Stimulated activated CD4-positive, alpha-beta T cell treated with anti-CD3 and anti-CD28 coated beads, Interleukin-2, amount 100 ng/mL, for 24 hours (primary cell): Measurements from ENCODE around the gene FAM89A.
"Not testable (repeated sequence)": the region's sequence is repeated elsewhere in the genome, so short reads cannot be mapped to it uniquely, and the experiment has no call there.

Experiments used
- DNase-seq, 2 donors: peaks; one replicate each; pipeline ENCODE4 v3.0.0-alpha.2; 2020

The FAM89A gene

DNA sequence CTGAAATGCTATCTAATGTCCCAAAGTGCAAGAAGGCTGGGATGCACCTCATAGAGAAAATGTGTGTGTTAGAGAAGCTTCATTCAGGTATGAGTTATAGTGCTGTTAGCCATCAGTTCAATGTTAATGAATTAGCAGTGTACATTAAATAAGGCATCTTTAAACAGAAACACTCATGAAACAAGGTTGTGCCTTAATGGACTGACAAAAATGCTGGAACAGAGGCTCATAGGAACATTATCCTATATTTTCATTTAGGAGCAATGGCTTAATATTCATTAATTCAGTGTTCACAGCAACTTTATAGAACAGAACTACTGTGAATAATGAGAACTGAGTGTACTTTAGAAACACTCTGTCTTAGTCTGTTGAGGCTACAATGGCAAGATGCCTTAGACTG is 15.2 kb upstream of the FAM89A start:
- no peak for DNase-seq

DNA sequence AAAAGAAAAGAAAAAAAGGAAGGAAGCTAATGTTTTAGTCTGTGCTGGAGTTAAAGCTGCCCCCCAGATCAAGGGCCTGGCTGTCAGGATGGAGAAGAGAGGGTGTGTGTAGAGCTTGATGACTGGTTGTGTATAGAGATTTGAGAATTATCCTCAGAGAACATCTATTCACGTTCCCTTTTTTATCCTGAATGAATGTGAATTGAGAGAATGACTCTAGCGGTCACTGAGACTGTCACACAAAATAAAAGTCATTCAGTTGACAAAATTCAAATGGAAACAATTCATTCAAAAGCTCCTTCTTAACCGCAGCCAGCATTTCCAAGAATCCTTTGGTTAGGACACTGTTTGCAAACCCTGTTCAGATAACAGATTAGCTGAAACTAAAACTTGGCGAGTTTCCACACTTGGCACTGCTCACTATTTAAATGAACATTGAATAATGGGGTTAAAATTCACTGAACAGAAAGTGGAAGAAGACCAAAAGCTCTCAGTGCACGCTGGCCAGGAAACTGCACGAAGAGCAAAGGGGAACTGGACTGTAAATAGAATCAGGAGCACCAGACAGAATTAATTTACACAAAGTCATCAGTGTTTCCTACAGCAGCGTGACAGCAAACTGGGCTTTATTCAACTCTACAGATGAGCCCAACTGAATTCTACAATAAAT is 13.6 kb upstream of the FAM89A start:
- DNase-seq, result peak in 1 of 2 donors; percentile 12

DNA sequence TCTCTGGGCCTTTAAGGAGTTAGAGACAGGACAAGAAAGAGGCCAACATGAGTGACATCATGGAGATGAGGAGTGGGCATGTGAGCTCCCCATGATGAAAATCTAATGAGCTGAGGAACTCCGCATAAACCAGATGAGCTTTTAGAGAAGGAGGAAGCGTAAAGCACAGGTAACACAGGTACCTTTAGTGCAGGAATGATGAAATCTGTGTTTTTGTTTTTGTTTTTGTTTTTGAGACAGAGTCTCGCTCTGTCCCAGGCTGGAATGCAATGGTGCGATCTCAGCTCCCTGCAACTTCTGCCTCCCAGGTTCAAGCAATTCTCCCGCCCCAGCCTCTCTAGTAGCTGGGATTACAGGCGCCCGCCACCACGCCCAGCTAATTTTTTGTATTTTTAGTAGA is 12.7 kb upstream of the FAM89A start:
- DNase-seq, result no peak

DNA sequence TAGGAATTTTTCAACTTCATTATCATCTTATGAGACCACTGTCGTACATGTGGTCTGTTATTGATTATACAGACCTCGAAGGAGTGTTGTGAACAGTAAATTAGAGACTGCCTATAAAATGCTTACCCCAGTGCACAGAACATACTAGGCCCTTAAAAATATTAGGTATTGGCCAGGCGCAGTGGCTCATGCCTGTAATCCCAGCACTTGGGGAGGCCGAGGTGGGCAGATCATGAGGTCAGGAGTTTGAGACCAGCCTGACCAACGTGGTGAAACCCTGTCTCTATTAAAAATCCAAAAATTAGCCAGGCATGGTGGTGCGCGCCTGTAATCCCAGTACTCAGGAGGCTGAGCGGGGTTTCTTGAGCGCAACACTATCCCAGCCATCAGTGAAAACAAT is 10.9 kb upstream of the FAM89A start:
- not testable (repeated sequence) for DNase-seq

DNA sequence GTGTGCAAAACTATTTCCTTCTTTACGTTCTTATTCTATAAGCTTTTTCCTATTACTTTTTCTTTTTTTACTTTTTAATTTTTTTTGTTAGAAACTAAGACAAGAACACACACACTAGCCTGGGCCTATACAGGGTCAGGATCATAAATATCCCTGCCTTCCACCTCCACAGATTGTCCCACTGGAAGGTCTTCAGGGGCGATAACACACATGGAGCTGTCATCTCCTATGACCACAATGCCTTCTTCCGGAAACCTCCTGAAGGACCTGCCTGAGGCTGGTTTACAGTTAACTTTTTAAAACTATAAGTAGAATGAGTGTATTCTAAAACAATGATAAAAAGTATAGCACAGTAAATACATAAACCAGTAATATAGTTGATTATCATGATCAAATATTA is 10.3 kb upstream of the FAM89A start:
- no peak for DNase-seq

DNA sequence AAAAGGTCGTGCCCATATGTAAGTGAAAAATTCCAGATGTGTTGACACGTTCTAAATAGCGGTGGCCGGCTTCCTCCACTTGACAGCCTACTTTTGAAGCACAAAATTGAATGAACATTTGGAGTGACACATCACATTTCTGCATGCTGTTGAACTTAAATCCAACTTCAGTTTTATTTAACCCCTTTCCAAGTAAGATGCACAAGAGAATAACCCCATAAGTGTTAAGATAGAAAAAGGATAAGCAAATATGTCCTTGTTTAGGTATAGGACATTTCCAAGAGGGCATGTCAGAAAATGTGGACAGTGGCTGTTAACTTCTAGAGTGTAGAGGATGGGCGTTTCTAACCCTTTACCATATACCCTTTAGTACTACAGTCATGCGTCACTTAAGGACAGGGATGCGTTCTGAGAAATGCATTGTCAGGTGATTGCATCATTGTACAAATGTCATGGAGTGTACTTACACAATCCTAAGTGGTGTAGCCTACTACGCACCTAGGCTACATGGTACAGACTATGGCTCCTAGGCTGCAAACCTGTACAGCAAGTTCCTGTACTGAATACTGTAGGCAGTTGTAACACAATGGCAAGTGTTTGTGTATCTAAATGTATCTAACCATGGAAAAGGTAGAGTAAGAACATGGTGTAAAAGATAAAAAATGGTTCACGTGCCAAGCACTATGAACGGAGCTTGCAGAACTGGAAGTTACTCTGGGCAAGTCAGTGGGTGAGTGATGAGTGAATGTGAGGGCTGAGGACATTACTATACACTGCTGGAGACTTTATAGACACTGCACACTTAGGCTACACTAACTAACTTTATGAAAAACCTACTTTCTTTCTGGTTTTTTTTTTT is 9.3 kb upstream of the FAM89A start:
- DNase-seq, result no peak

DNA sequence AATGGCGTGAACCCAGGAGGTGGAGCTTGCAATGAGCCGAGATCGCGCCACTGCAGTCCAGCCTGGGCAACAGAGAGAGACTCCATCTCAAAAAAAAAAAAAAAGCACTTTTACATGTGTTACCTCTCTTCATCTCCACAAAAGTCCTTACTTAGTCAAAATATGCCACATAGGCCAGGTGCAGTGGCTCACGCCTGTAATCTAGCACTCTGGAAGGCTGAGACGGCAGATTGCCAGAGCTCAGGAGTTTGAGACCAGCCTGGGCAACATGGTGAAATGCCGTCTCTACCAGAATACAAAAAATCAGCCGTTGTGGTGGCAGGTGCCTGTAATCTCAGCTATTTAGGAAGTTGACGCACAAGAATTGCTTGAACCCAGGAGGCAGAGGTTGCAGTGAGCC is 8.4 kb upstream of the FAM89A start:
- DNase-seq, result not testable (repeated sequence)

DNA sequence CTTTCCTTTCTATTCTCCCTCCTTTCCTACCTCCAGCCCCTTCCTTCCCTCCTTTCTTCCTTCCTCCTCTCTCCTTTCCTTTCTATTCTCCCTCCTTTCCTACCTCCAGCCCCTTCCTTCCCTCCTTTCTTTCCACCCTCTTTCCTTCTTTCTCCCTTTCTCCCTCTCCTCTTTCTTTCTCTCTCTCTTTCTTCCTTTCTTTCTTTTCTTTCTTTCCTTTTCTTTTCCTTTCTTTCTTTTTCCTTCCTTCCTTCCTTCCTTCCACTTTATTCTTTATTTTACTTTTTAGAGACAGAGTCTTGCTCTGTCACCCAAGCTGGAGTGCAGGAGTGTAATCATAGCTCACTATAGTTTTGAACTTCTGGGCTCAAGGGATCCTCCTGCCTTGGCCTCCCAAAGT is 7.5 kb upstream of the FAM89A start:
- not testable (repeated sequence) for DNase-seq

DNA sequence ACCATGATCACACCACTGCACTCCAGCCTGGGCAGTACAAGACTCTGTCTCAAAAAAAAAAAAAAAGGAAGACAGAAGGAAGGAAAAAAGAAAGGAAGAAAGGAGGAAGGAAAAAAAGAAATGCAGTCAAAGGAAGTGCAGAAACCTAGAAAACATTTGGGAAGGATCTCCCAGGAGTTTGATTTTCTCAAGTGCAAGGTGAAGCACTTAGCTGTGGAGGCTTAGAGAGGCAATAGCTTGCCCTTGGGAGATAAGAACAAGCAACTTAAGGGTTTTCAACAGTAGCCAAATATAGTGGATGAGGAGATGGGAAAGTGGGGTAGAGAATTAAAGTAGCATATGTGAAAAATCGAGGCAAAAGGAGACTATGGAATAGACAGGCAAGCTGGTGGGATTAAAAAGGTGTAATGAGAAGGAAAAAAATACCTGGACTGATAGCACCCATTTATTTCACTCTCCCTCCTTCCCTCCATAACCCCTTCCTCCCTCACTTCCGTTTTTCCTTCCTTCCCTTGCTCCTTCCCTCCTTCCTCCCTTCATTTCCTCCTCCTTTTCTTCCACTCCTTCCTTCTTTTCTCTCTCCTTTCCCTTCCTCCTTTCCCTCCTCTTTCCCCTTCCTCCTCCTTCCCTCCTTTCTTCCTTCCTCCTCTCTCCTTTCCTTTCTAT is 6.8 kb upstream of the FAM89A start:
- no peak for DNase-seq

DNA sequence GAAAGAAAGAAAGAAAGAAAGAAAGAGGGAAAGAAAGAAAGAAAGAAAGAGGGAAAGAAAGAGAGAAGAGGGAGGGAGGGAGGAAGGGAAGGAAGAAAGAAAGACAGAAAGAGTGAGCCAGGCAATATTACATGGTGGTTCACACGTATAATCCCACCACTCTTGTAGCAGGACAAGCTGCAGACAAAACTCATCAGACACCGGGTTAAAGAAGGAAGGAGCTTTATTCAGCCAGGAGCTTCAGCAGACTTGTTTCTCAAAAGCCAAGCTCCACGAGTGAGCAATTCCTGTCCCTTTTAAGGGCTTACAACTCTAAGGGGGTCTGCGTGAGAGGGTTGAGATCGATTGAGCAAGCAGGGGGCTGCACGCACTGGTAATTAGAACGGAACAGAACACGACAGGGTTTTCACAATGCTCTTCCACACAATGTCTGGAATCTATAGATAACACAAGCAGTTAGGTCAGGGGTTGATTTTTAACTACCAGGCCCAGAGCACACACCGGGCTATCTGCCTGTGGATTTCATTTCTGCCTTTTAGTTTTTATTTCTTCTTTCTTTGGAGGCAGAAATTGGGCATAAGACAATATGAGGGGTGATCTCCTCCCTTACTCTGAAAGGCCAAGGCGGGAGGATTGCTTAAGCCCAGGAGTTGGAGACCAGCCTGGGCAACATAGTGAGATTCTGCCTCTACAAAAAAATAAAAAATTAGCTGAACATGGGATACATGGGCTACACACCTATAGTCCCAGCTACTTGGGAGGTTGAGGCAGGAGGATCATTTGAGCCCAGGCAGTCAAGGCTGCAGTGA is 6.1 kb upstream of the FAM89A start:
- not testable (repeated sequence) for DNase-seq

DNA sequence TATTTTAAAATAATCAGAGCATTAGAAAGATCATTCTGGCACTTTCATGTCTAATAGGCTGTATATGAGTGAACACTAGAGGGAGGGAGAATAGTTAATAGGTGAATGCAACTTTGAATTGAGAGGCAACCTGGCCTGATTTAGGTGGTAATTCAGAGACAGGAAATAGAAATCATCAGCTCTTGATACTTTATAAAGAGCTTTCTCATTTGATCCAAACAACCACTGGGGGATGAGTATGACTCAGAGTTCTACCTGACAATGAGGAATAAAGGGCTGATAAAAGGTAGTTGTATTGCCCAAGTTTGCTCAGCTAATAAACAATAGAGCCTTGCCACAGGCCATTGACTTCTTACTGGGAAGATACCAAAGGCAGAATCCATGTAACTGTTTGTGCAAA is 5.2 kb upstream of the FAM89A start:
- DNase-seq, result no peak

DNA sequence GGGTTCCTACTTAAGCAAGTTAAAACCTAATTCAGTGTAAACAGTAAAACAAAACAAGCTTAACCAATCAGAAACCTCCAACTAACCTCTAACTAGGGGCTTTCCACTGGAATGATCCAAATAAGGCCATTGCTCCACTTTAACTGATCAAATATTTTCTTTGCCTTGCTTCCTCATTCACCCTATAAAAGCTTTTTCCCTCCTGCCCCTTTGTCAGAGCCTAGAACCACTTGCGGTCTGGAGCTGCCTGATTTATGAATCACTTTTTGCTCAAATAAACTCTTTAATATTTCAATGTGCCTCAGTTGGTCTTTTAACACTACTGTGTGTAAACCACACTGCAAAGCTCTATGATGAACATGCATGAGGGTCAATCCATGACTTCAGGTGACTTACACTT is 4.5 kb upstream of the FAM89A start:
- no peak for DNase-seq

DNA sequence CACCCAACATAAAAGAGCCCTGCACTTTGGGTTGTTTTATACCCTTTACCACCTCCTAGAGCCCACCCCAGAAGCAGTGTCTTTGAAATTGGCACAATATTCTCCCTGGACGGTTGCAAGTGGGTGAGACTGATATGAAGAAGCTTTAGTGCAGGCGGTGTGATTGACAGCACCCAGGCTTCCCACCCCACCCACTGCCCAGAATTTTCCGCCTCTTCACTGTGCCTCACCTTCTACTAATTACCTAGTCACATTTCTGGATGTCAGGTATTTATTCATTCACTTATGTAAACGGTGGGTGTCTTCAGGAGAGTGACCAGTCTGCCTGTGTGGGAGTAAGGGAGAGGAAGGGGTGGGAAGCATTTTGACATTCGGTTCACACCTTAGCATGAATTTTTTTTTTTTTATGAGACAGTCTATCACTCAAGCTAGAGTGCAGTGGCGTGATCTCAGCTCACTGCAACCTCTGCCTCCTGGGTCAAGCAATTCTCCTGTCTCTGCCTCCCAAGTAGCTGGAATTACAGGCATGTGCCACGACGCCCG is 1.7 kb upstream of the FAM89A start:
- no peak for DNase-seq

DNA sequence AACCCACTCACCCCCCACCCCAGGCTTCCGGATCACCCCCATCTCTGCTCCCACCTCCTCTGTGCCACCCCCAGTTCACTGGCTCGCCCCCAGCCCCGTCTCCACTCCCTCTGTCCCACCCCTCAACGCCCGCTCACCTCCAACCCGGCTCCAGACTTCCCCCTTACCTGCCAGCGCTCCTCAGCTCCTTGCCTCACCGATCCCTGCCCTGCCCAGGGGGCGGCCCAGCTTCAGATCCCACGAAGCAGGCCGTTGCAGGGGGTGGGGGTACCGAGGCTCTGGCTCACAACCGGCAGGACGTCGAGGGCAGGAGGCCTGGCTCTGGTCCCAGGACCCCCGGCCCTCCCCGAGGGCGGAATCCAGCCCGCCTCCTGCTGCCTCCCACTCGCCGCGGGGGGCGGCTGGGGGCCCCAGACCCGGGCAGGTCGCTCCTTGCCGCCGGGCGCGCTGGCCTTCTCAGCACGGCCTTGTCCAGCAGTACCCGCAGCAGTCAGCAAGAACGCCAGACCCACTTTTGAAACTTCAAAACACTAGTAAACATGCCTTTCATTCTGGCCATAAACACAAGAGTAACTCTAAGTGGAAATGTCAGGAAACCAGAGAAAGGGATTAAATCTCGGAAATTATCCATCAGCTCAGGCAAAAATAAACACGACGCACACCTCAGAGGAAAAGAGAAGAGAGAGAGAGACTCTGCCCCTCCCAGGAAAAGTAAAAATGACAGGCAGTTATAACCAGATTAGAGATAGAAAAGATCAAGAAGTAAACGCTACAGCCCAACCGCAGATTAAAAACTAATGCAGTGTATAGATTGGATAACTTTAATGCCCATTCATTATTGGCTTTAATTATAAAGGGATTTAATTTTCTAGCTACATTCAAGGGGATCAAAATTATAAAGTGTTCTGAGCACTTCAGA is 1.0 kb upstream of the FAM89A start:
- no peak for DNase-seq

DNA sequence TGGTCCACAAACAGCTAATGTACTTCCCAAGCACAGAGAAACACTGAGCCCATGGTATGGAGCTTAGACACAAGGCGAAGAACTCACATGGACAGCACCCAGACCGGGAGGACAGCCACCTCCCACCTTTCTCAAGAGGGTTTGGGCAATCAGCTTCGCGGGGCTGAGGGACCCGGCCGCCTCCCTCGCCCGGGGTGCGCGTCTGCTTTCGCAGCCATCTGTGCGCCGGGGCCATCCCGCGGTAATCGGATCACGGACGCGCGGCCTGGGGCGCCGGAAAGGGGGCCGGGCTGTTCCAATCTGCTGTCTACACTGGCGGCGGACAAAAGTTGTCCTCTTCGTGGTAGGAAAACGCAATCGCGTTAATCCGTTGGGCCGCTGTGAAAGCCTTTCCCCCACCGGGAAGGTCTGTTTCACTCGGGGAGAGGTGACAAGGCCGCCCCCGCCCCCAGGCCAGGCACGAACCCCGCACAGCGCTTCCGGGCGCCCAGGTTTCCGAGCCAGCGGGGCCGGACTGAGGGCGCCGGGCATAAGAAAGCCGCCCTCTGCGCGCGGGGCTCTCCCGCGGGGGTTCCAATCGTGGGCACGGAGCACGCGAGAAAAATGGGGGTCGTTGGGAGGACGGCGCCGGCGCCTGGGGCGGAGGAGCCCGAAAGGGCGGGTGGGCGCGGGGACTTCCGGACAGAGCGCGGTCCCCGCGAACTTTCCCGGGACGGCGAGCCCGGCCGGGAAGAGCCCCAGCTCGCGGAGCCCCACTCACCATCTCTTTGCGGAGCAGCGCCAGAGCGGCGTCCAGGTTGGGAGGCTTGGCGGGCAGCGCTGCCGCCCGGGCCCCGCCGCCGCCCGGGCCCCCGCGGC is 664 bp downstream of the FAM89A start:
- DNase-seq, result peak; percentile 51 to 62

DNA sequence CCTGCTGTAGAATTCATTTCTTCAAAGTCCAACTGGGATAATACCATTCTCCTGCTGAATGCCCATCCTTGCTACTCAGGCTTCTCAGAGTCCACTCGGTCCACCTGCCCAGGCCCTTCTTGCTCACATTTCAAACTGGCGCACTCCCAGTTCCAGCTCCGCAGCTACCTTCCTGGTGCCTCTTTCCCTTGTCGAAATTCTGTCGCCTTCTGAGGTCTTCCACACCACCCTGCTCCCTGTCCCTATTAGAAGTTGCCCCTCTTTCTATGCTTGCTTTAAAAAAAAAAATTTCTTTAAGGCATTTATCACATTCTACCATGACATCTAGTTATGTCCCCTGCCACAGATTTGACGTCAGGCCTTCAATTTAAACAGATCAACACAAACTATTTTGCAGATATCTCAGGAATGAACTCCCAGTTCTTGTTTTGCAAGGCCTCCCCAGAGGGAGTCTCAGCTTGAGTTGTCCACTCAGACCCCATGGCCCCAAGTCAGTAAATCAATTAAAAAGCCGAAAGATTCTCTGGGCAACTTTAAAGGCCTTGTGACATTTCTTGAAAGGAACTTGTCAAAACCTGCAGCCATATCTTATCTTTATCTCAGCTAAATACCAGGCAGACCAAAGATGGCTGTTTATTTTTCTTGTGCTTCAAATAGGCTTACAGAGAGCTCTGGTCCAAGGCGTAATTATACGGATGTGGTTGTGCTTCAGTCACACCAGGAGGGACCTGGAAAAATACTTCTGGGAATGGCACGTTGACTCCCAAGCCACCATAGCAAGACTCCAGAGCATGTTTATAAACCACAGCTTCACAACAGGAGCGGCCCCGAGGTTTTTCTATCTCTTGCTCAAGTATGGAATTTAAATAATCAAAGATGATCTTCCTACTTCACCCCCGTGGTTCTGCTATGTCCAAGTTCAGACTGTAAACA is 2.2 kb downstream of the FAM89A start:
- DNase-seq, result no peak

DNA sequence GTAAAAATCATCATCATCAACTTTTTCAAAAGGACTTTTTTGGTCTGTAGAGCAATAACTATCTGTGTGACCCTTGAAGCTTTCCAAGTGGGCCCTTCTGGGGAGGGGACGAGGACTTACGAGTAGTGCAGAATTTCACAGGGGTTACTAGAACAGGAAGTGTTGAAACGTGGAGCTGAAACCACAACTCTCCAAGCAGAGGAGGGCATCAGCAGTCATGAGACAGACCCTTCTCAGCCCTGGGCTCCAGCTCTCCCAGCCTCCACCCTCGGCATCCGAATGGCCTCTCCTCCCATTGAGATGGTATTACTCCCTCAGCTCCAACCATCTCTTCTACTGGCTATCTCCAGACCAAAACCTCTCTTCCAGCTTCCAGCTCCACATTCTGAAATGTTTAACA is 3.6 kb downstream of the FAM89A start:
- no peak for DNase-seq

DNA sequence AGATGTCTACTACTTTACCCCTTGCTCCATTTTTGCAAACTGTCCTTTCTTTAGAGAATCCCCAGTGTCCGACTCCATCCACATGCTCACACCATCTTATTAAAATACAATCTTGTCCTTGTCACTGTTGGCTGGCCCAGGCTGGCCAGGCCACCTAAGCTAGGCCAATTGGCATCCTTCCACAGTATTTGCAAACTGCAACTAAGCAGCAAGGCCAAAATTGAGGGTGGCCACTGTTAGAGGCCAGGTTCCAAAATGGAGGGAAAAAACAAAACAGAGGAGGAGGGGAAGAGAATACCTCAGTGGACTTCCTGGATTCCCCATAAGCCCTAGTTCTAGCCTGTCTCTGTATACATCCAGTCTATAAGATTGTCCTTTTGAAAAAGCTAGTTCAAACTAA is 4.3 kb downstream of the FAM89A start:
- DNase-seq, result no peak

DNA sequence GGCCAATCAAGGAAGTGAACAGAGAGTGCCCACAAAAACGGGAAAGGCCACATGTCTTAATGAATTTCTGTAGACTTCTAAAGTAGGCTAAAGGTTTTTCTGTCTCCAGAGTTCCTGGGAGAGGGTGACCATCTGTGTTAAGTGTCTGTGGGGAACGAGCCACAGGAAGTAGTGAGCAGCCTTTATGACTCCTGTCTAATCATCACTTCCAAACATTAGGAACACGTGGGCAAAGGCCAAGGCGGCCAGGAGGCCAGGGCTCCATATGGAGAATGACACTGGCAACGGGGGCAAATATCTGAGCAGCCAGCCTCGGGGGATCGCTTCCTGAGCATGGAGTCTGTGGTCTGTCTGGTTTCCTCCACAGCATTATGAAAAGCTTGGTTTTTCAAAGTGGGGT is 7.1 kb downstream of the FAM89A start:
- DNase-seq, result no peak

DNA sequence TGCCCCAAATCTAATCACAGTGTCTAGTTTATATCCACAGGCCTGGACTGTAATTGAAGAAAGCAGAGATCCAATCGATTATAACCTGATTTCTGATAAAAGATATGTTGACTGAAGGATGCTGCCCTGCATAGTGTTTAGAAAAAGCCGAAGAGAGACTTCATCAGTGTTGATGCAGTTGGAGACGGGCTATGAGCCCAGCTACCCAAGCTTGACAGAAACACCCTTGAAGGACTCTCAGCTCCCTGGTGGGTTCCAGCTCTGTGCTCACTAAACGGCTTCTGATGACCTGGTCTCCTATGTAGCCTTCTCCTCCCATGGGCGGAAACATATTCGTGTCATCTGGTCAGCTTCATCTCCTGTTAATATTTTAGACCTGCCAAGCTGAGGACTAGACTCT is 10.2 kb downstream of the FAM89A start:
- DNase-seq, result no peak
